HG02678 (cell line): ENCODE data around the gene SIAH3.
"Not testable (repeated sequence)": the region's sequence is repeated elsewhere in the genome, so short reads cannot be mapped to it uniquely, and the experiment has no call there.

Experiments used
- ATAC-seq: cut with Tn5 transposase; IDR thresholded peaks from one replicate; pipeline ENCODE4 v1.9.1; 2021; ENCODE audit warnings: mild to moderate bottlenecking, moderate library complexity; ENCODE audit not compliant: unreplicated experiment

Gene SIAH3

GRCh38 chr13:45784755-45785675 is 66.5 kb downstream of the SIAH3 start:
- ATAC-seq: no peak

GRCh38 chr13:45783346-45784043 is 68.1 kb downstream of the SIAH3 start:
- no peak for ATAC-seq

GRCh38 chr13:45782327-45783045 is 69.1 kb downstream of the SIAH3 start:
- ATAC-seq: no peak

- no peak for ATAC-seq
Measured at GRCh38 chr13:45781553-45782326, 69.8 kb downstream of the SIAH3 start.

DNA sequence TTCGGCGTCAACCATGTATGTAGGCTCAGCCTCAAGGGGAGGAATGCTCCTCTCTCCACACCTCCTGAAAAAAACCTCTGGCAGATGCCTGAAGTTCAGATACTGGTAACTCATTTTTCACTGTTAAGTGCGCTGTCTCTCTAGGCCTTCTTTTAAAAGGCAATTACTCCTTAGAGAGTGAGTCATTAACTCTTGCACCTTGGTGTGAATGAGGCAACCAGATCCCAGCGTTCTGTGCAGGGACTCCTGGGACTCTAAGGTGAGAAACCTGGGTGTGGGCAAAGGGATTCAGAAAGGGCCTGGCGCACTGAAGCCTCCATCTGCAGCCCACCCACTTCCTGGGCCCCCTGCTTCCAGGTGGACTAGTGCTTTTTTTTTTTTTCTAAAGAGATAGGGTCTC is 71.7 kb downstream of the SIAH3 start:
- no peak for ATAC-seq

GRCh38 chr13:45778882-45779281 is 72.7 kb downstream of the SIAH3 start:
- ATAC-seq: no peak

GRCh38 chr13:45776748-45777147 is 74.8 kb downstream of the SIAH3 start:
- ATAC-seq: no peak

GRCh38 chr13:45775401-45775963 is 76.1 kb downstream of the SIAH3 start:
- ATAC-seq: no peak

DNA sequence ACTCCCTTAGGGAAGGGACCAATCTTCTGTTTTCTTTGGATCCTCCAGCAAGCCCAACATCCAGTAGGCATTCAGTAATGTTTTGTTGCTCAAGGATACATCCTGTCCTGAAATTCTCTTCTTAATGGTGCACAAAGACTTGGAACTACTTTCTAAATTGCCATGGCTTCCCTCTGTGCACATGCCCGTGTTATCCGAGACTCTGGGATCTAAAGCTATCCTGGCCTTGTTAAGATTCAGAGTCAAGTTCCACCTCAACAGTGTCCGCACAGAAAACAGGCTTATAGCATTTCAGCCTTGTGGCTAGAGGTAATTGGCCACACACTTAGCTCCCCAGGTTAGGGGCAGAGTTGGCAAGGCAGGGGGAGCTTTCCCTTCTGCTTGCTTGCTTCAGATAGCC is 77.6 kb downstream of the SIAH3 start:
- no peak for ATAC-seq

DNA sequence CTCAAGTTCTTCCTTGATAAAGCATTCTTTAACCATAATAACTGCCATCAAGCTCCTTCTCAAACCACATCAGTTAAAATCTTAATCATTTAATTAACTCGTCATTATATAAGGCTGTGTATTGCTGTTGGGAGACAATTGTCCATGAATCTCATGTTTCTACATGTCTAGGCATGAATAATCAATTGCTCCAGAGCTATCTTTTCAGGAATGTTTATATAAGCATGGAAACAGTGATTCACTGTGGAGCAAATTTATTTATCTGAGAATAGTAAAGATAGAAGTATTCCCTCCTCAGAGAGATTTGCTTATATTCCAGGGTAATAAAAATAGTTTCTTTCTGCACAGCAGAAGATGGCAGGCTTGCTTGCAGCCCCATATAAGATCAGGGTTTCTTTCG is 78.3 kb downstream of the SIAH3 start:
- ATAC-seq: no peak

- no peak for ATAC-seq
Measured at GRCh38 chr13:45770886-45771285, 80.7 kb downstream of the SIAH3 start.

DNA sequence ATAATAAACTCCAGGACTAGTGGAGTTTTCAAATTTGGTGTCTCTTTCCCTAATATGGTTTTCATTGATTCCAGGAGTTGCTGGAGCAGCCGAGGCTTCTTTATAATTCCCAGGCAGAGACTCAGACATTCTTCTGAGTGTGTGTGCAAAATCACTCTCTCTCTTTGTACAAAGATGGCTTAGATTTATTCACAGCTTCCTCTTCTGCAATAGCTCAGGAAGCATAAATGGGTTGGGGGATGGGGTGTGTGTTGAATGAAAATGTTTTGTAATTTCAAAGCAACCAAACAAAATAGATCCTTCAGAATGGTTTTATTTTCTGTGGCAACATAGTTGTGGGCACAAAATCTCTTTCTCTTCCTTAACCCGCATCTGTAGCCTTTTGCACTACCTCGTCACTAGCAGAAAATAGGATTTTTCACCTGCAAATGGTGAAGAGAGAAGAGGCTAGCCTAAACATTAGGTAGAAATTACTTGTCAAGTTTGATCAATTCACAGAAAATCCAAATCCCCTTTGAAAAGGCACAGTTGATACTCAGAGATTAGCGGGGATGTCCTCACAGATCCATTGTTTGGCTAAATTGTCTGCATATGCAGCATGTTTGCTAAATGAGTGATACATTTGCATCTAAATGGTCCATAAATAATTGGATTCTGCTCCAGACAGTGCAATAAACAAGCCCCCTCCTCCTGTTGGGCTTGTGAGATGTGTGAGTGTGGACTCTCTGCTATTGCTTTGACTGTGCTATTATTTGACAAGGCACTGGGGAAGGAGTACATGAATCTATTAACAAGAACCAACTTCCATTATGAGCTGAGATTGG is 82.7 kb downstream of the SIAH3 start:
- ATAC-seq: no peak

DNA sequence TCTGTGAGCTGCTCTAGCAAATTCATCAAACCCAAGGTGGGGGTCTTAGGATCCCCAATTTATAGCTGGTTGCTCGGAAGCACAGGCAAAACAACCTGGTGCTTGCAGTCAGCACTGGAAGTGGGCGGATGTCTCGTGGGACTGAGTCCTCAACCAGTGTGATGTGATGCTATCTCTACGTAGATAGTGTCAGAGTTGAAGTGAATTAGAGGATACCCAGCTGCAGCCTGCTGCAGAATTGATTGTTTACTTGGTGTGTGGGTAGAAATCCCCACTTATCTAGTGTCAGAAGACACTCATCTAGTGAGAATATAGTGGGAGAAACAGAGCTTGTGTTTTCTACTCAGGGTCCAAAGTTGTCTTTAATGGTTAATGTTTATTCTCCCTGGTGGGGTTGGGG is 86.1 kb downstream of the SIAH3 start:
- ATAC-seq: no peak

GRCh38 chr13:45763419-45763818 is 88.1 kb downstream of the SIAH3 start:
- ATAC-seq: no peak

DNA sequence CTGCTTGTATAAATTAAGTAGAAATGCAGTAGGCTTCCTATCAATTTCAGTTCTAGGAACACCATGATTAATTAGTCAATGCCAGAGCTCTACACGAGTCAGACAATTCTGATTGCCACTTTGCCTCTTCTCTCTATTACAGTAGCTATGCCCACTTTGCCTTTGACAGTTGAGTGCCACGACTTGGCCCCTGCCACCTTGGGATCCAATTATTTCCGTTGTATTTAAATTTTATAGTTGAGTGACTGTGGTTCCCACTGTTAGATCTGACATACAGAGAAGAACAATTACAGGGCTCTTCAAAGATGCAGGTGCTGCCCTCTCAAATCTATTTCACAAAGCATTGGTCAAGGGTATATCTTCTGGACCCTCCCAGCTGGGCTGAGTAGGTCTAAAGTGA is 94.0 kb downstream of the SIAH3 start:
- ATAC-seq: not testable (repeated sequence)

DNA sequence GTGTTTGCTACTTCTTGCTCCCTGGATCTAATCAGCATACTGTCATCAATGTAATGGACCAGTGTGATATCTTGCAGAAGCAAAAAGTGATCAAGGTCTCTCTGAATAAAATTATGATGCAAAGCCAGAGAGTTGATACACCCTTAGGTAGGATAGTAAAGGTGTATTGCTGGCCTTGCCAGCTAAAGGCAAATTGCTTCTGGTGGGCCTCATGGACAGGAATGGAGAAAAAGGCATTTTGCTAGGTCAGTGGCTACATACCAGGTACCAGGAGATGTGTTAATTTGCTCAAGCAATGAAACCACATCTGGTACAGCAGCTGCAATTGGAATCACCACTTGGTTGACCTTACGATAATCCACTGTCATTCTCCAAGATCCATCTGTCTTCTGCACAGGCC is 95.1 kb downstream of the SIAH3 start:
- ATAC-seq: not testable (repeated sequence)

- no peak for ATAC-seq
Measured at GRCh38 chr13:45752510-45752909, 99.0 kb downstream of the SIAH3 start.

DNA sequence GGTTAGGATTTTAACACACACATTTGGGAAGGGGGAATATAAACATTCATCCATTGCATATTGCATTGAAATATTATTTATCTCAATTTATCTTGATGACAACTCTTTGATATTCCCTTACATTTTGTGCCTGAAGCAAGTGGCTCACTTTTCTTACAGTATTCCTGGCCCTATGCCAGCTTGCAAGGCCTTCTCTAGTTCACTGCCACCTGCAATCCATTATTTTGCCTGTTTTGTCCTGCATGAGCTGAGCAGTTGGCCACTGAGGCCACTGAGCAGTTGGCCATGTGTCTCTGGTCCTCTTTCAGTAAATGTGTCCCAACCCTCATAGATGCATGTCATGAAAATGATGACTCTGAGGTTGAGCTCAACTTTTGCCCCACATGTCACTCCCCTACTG is 99.7 kb downstream of the SIAH3 start:
- no peak for ATAC-seq

GRCh38 chr13:45750566-45750965 is 101.0 kb downstream of the SIAH3 start:
- ATAC-seq: no peak
